Superior temporal gyrus (tissue), 1 donor: ENCODE measurements around the gene SEC16A.
A peak's percentile ranks its signal among the peaks of the same experiment; 100 is the strongest.

Experiments
- DNase-seq: peaks from one replicate; pipeline ENCODE4 v3.0.0-alpha.2; 2016; ENCODE audit errors: extremely low spot score

SEC16A gene, protein sequence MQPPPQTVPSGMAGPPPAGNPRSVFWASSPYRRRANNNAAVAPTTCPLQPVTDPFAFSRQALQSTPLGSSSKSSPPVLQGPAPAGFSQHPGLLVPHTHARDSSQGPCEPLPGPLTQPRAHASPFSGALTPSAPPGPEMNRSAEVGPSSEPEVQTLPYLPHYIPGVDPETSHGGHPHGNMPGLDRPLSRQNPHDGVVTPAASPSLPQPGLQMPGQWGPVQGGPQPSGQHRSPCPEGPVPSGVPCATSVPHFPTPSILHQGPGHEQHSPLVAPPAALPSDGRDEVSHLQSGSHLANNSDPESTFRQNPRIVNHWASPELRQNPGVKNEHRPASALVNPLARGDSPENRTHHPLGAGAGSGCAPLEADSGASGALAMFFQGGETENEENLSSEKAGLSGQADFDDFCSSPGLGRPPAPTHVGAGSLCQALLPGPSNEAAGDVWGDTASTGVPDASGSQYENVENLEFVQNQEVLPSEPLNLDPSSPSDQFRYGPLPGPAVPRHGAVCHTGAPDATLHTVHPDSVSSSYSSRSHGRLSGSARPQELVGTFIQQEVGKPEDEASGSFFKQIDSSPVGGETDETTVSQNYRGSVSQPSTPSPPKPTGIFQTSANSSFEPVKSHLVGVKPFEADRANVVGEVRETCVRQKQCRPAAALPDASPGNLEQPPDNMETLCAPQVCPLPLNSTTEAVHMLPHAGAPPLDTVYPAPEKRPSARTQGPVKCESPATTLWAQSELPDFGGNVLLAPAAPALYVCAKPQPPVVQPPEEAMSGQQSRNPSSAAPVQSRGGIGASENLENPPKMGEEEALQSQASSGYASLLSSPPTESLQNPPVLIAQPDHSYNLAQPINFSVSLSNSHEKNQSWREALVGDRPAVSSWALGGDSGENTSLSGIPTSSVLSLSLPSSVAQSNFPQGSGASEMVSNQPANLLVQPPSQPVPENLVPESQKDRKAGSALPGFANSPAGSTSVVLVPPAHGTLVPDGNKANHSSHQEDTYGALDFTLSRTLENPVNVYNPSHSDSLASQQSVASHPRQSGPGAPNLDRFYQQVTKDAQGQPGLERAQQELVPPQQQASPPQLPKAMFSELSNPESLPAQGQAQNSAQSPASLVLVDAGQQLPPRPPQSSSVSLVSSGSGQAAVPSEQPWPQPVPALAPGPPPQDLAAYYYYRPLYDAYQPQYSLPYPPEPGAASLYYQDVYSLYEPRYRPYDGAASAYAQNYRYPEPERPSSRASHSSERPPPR (N-terminal part only)

GRCh38 chr9:136482793-136483588 lies at the start of gene SEC16A:
Gene SEC16A, minus strand, starts transcription at chr9:136483040. Its CDS starts 5,425 bp downstream, at chr9:136477615.
- DNase-seq: peak; percentile 91

DNA sequence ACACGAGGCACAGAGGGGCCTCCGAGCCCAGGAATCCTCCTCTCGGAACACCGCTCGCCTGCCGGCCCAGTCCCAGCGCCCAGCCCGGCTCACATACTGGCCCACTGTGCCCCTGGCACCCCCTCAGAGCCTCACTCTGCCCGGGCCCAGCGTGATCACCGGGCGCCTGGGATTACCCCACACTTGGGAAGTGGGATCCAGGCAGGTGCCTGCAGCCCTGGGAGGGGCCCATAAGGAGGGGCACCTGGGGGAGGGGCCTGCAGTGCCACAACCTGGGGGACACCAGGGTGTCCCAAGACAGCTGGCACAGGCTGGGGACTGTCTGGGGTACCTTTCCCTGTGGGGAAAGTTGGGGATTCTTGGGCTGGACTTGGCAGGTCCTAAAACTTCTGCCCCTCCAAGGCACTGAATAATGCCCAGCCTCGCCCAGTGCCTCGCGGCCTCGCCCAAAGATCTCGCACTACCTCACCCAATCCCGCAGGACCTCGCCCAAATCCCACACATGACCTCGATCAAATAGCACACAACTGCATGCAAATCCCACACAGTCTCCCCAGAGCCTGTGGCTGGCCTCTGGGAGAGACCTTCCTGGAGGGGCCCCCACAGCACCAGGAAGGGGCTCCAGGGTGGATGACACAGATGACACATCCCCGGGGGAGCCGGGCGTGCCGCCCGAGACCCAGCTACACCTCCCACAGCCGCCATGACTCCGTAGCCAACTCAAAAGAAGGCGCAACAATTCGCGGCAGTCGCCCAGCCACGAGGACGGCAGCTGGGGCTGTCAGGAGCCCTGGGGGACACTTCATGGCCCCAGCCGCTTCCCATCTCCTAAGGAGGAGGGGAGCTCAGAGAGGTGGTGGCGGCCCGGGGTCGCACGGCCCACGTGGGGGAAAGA lies 49.3 kb upstream of the SEC16A start:
- DNase-seq: no peak

DNA sequence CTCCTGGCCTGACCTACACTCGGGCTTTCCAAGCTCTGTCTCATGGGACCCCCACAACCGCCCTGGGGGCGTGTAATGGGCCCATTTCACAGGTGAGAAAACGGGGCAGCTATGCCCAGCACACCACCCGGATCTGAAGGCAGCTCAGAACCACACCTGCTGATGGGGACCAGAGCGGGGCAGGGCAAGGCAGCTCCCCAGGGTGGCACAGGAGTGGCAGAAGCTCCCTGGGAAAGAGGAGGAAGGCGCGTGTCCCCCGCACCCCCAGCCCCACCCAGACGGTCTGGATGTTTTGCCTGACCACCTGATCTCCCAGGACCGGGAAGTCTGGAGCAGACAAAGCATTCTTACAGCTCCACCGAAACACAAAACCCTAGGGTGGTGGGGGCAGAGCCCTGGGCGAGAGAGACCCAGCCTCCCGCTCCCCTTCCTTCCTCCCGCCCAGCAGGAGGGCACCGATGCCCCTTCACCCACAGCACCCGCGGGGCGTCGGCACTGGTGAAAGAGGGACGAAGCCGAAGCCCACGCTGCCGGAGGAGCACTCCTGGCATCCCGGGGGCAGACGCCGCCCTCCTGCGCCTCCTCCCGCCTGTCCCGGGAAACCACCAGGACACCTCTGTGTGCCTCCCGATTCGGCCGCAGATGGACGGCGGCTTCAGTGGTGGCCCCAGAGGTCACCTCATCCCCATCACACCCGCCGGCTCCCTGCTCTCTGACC lies 48.5 kb upstream of the SEC16A start:
- no peak for DNase-seq

DNA sequence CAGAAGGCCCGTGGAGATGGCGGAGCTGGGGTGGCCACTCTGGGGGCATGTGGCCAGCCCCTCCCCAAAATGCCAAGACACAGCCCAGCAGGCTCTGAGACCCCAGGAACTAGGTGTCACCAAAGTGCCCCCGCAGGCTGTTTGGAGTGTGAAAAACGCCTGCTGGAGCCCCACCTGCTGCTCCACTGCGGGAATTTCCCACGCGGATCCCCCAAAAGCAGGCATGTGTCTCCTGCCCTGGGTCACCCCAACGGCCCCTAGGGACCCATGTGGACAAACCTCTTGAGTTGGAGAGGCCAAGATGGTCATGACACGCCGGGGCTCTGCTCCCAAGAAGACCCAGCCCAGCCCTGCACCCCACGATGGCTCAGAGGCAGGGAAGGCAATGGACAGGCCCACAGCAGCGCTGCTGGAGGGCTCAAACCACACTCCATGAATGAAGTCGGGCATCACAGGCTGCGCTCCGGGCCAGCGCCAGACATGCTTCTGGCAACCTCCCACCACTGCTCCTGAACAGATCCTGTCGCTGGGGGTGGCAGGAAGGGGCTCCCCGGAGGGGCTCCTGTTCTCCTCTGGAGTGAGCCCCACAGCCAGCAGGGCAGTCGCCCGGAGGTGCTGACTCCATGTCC lies 47.7 kb upstream of the SEC16A start:
- no peak for DNase-seq

DNA sequence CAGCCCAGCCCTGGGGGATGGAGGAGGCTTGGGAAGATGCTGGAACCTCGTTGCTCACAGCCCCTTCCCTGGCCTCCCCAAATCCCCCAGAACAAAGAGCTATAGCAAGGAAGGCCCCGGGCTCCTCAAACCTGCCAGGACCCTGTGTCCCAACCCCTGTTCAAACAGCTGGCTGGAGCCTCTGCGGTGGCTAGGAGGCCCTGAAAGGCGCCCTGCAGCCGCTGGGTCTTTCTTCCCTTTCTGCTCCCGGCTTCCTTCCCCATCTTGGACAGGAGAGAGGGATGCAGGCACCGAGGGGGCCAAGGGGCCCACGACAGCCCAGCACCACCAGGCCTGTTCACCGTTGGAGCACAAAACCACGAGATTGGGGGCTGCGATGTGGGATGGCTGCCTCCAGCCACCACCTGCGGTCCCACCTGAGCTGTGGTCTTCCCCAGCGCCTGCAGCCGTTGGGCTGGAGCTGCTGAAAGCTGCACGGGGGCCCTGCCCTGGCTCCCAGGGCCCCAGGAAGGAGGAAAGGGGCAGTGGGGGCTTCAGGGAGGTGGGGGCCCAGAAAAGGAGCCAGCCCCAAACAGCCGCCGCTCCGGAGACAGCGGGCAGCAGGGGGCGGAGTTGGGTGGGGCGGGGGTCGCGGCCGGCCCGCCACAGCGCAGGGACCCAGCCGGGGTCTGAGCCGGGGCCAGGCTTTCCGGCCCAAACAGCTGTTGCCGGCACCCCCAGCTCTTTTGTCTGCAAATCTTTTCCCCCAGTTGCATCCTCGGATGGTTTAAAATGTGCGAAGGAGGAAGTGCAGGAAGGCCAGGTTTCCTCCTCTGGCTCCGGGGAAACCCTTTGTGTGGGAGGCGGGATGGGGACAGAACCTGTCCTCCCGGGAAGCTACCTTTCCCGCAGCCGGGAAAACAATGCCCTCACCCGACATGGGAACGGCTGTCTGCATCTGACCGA lies 46.9 kb upstream of the SEC16A start:
- DNase-seq: no peak

- DNase-seq: no peak
Observed at GRCh38 chr9:136528716-136529341, 46.0 kb upstream of the SEC16A start.

- DNase-seq: no peak
Observed at GRCh38 chr9:136527721-136528710, 45.2 kb upstream of the SEC16A start.

GRCh38 chr9:136527131-136527530 lies 44.3 kb upstream of the SEC16A start:
- DNase-seq: no peak

DNA sequence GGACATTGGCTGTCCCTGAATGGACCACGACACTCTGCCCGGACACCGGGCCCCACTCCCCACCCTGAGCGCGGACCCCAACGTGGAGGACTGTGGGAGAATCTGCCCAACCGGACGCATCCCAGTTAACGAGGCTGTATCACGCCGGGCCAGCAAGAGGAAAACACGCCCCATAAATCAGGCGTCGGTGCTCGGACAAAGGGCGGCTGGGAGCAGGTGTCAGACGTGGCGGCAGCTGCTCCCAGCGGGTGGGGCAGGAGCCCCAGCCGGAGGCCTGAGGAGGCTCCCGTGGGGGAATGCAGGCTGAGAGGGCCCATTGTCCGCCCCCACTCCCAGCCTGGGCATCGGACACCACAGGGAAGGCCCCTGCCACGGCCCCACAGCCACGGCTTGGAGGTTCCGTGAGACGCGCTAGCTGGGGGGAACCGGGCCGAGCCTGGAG lies 43.8 kb upstream of the SEC16A start:
- peak; percentile 85 for DNase-seq

DNA sequence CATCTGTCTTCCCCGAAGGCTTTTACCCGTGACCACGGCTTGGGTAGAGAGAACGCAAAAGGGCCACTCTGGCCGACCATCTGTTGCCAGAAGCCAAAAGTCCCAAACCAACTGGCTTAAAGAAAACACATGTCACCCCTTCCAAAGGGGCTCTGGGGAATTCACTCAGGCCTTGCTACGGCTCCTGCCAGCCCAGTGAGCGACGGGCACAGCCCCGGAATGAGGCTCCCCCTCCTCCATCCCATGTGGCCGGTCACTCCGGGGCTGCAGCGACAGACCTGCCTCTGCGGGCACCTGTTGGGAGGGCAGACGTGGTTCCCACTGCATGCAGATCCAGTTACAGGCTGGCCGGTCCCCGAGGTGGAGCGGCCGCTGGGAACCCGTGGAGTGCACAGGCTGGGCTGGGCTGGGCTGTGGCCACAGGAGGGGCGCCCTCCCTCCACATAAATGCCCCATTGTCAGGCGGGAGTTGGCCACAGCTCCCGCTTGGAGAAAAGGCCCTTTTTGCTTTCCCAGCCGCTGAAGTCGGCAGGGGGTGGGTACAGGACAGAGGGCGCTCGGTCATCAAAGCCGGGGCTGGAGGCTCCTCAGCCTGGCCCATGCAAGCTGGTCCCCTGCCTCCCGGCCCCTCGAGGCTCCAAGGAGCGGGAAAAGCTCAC lies 43.1 kb upstream of the SEC16A start:
- DNase-seq: peak; percentile 95

DNA sequence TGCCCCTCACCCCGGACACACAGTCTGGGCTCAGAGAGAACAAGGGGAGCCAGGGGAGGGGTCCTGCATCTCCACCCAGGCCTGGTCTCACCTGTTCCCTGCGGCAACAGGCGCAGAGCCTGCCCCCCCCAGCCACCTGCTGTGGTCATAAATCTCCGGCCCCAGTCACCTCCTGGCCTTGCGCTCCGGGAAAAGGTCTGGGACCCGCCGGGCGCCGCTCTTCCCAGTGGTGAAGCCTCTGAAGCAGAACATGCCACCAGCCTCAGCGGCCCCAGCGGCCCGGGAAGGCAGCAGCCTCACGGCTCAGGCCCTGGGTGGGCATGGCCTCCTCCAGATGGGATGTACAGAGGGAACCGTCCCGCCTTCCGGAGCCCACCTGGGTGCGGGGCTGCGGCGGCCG lies 42.4 kb upstream of the SEC16A start:
- no peak for DNase-seq

GRCh38 chr9:136522314-136523237 lies 39.7 kb upstream of the SEC16A start:
- no peak for DNase-seq

DNA sequence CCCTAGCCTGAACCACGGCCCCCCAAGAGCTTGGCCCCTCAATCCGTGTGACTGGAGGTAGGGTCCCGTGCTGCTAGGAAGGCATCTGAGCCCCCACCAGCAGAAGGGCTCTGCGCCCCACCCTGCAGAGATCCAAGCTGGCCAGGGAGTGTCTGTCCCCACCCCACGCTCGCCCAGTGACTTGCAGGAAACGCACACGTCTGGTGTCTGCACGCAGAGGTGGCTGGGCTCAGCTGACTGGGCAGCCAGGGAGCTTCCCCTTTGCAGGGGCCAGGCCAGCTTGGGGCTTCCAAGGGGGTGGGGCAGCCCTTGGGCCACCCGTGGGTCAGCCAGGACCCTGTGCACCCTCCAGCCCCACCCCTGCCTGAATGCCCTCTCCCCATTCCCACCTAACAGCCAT lies 38.7 kb upstream of the SEC16A start:
- no peak for DNase-seq

GRCh38 chr9:136520053-136520540 lies 37.3 kb upstream of the SEC16A start:
- no peak for DNase-seq
